WTC11 (cell line): Measurements from ENCODE around the gene NEDD8. TPM values are rescaled to one million over a fixed set of nuclear protein-coding genes. Genes with fewer than 3 reads are reported as not detected.

ENCODE experiments used
- ATAC-seq: fragments of 200-7000 bp; cut with Tn5 transposase; 2 replicates; pipeline ENCODE4 v1.10.0; 2021; ENCODE audit warnings: mild to moderate bottlenecking, moderate library complexity
- CTCF ChIA-PET: fragments of 300-600 bp; sonication (Branson Sonifier 250); formaldehyde crosslinking; loops from one replicate; lab custom pipeline; 2021; ENCODE audit warnings: antibody characterized with exemption; lab: Charles Lee
- POLR2A ChIA-PET: fragments of 350-600 bp; sonication (Branson Sonifier 250); formaldehyde crosslinking; loops from one replicate; lab custom pipeline; 2021; ENCODE audit warnings: antibody characterized with exemption; lab: Charles Lee
- DNase-seq: peaks from one replicate; pipeline ENCODE4 v3.0.0; 2021; ENCODE audit warnings: low spot score
- H3K27ac Mint-ChIP-seq: 2 replicates; pipeline ENCODE4 v1.8.0; 2021; ENCODE audit warnings: mixed read lengths
- H3K27me3 Mint-ChIP-seq: 2 replicates; pipeline ENCODE4 v1.8.0; 2021; ENCODE audit warnings: low read depth, mild to moderate bottlenecking, moderate library complexity, mixed read lengths
- H3K36me3 Mint-ChIP-seq: 2 replicates; pipeline ENCODE4 v1.8.0; 2021; ENCODE audit warnings: mixed read lengths
- H3K4me1 Mint-ChIP-seq: 2 replicates; pipeline ENCODE4 v1.8.0; 2022; ENCODE audit warnings: mixed read lengths
- H3K4me3 Mint-ChIP-seq: 2 replicates; pipeline ENCODE4 v1.8.0; 2021; ENCODE audit warnings: mild to moderate bottlenecking, moderate library complexity, mixed read lengths
- H3K9me3 Mint-ChIP-seq: 2 replicates; pipeline ENCODE4 v1.8.0; 2021; ENCODE audit warnings: mixed read lengths
- AFF4 ChIP-seq: sonication (generic); formaldehyde crosslinking; IDR thresholded peaks from 2 replicates; pipeline ENCODE4 v1.8.1; 2023; ENCODE audit warnings: mild to moderate bottlenecking, missing genetic modification reagents, borderline replicate concordance
- AR ChIP-seq: fragments of 250-450 bp; sonication (Bioruptor Pico); IDR thresholded peaks from 2 replicates; pipeline ENCODE4 v1.9.0; 2021; ENCODE audit warnings: mild to moderate bottlenecking
- CREB1 ChIP-seq: sonication (generic); formaldehyde crosslinking; IDR thresholded peaks from 2 replicates; pipeline ENCODE4 v1.8.0; 2023; ENCODE audit warnings: mild to moderate bottlenecking, missing genetic modification reagents
- MAX ChIP-seq: sonication (generic); formaldehyde crosslinking; IDR thresholded peaks from 2 replicates; pipeline ENCODE4 v1.8.0; 2022; ENCODE audit warnings: mild to moderate bottlenecking, missing genetic modification reagents
- MLX ChIP-seq: sonication (generic); formaldehyde crosslinking; IDR thresholded peaks from 2 replicates; pipeline ENCODE4 v1.8.1; 2023; ENCODE audit warnings: mild to moderate bottlenecking, missing genetic modification reagents, moderate library complexity
- NFATC4 ChIP-seq: fragments of 250-450 bp; sonication (Bioruptor Pico); IDR thresholded peaks from 2 replicates; pipeline ENCODE4 v1.9.0; 2021; ENCODE audit warnings: mild to moderate bottlenecking
- NR1H2 ChIP-seq: sonication (generic); formaldehyde crosslinking; IDR thresholded peaks from 2 replicates; pipeline ENCODE4 v1.9.0; 2021; ENCODE audit warnings: mild to moderate bottlenecking, moderate library complexity, missing genetic modification reagents
- PREB ChIP-seq: sonication (generic); formaldehyde crosslinking; IDR thresholded peaks from 2 replicates; pipeline ENCODE4 v1.8.1; 2022; ENCODE audit warnings: mild to moderate bottlenecking, missing genetic modification reagents, moderate library complexity, borderline replicate concordance
- SMAD4 ChIP-seq: sonication (generic); formaldehyde crosslinking; IDR thresholded peaks from 2 replicates; pipeline ENCODE4 v1.8.0; 2022; ENCODE audit warnings: mild to moderate bottlenecking, missing genetic modification reagents
- TCF7 ChIP-seq: sonication (generic); formaldehyde crosslinking; IDR thresholded peaks from 2 replicates; pipeline ENCODE4 v1.8.0; 2022; ENCODE audit warnings: mild to moderate bottlenecking, low read depth, missing genetic modification reagents, moderate library complexity
- TEAD1 ChIP-seq: sonication (generic); formaldehyde crosslinking; IDR thresholded peaks from 2 replicates; pipeline ENCODE4 v1.8.0; 2022; ENCODE audit warnings: mild to moderate bottlenecking, missing genetic modification reagents
- ZNF219 ChIP-seq: sonication (generic); formaldehyde crosslinking; IDR thresholded peaks from 2 replicates; pipeline ENCODE4 v1.8.0; 2023; ENCODE audit warnings: missing genetic modification reagents, mild to moderate bottlenecking, borderline replicate concordance
- ZNF281 ChIP-seq: sonication (generic); formaldehyde crosslinking; IDR thresholded peaks from 2 replicates; pipeline ENCODE4 v1.8.0; 2023; ENCODE audit warnings: mild to moderate bottlenecking, missing genetic modification reagents
- ZNF317 ChIP-seq: sonication (generic); formaldehyde crosslinking; IDR thresholded peaks from 2 replicates; pipeline ENCODE4 v1.8.1; 2023; ENCODE audit warnings: low read depth, mild to moderate bottlenecking, moderate library complexity, missing genetic modification reagents, borderline replicate concordance
- ZNF425 ChIP-seq: fragments of 250-450 bp; sonication (Bioruptor Pico); conservative IDR thresholded peaks from 2 replicates; pipeline ENCODE4 v1.9.0; 2021; ENCODE audit warnings: mild to moderate bottlenecking
- total RNA-seq: library from RNA; stranded (reverse); gene quantifications from 3 replicates; pipeline ENCODE4 v1.2.3, GENCODE V29; 2021

Gene NEDD8
- total RNA-seq, 1 experiment from 2014 or later = 233 TPM

- CTCF ChIA-PET = interaction anchor here (1.3 kb wide), 1 partner anchor 69 kb away, joined by 3 read pairs; the partner anchor contains the start of gene CIDEB
- Mint-ChIP-seq H3K27ac (no peak overlapping the region), H3K4me3 (no peak overlapping the region), H3K27me3 (no peaks in the 10 kb centered on the region; the same call in 1 of the 2 replicates), H3K36me3 (peaks cover 55% of the 10 kb centered on the region), H3K4me1 (peaks cover 20% of the 10 kb centered on the region), H3K9me3 (no peaks in the 10 kb centered on the region)
- no peak for ATAC-seq
- POLR2A ChIA-PET = interaction anchor here (1.1 kb wide), 1 partner anchor 61 kb away, joined by 4 read pairs; the partner anchor contains the start of genes DHRS1 and NOP9
- DNase-seq = no peak
- TF ChIP-seq CREB1 (no peak), ZNF317 (CRISPR knock-in tag) (no peak), ZNF281 (CRISPR knock-in tag) (no peak), SMAD4 (CRISPR knock-in tag) (no peak), PREB (no peak), MLX (CRISPR knock-in tag) (no peak), TCF7 (CRISPR knock-in tag) (no peak)
Observed at GRCh38 chr14:24238527-24239037, 6.4 kb upstream of the NEDD8 start.

GRCh38 chr14:24238123-24238522, 6.0 kb upstream of the NEDD8 start:
- H3K27me3 Mint-ChIP-seq = no peaks in the 10 kb centered on the region
- TF ChIP-seq NR1H2 (CRISPR knock-in tag) = no peak
- TF ChIP-seq TEAD1 (CRISPR knock-in tag) = no peak
- TF ChIP-seq ZNF219 (CRISPR knock-in tag) = no peak
- peaks cover 55% of the 10 kb centered on the region for H3K36me3 Mint-ChIP-seq
- no peak for DNase-seq
- no peak overlapping the region for H3K4me3 Mint-ChIP-seq
- ChIA-PET CTCF (interaction anchor here (1.3 kb wide), 1 partner anchor 70 kb away, joined by 3 read pairs; the partner anchor contains the start of gene CIDEB), POLR2A (interaction anchor here (1.1 kb wide), 1 partner anchor 62 kb away, joined by 4 read pairs; the partner anchor contains the start of genes DHRS1 and NOP9)
- no peak overlapping the region for H3K27ac Mint-ChIP-seq
- no peaks in the 10 kb centered on the region for H3K9me3 Mint-ChIP-seq
- peaks cover 21% of the 10 kb centered on the region for H3K4me1 Mint-ChIP-seq
- no peak for ATAC-seq

- no peak for ATAC-seq
- H3K36me3 Mint-ChIP-seq = peaks cover 55% of the 10 kb centered on the region
- CTCF ChIA-PET = no interaction called here
- POLR2A ChIA-PET = no interaction called here
- no peak for DNase-seq
- no peaks in the 10 kb centered on the region for H3K27me3 Mint-ChIP-seq
- H3K9me3 Mint-ChIP-seq = no peaks in the 10 kb centered on the region
- no peak overlapping the region for H3K4me3 Mint-ChIP-seq
- H3K27ac Mint-ChIP-seq = no peak overlapping the region
- H3K4me1 Mint-ChIP-seq = peaks cover 20% of the 10 kb centered on the region
- TF ChIP-seq AR (CRISPR knock-in tag) (no peak), ZNF219 (CRISPR knock-in tag) (no peak), SMAD4 (CRISPR knock-in tag) (no peak), MAX (CRISPR knock-in tag) (no peak), ZNF425 (CRISPR knock-in tag) (no peak), AFF4 (CRISPR knock-in tag) (no peak), NFATC4 (no peak)
Observed at GRCh38 chr14:24237463-24237955, 5.3 kb upstream of the NEDD8 start.
